H1 (cell line): ENCODE results near the gene STEAP4. TPM values are rescaled to one million over a fixed set of nuclear protein-coding genes. Genes with fewer than 3 reads are reported as not detected.

Source experiments
- CTCF ChIA-PET: fragments of 300-600 bp; sonication (Branson Sonifier 250); formaldehyde crosslinking; loops from one replicate; lab custom pipeline; 2021; ENCODE audit not compliant: partially characterized antibody; lab: Charles Lee
- POLR2A ChIA-PET: fragments of 300-600 bp; sonication (Branson Sonifier 250); formaldehyde crosslinking; loops from one replicate; lab custom pipeline; 2021; ENCODE audit warnings: inconsistent platforms; ENCODE audit not compliant: partially characterized antibody; lab: Charles Lee
- DNase-seq, 2 experiments: peaks; one replicate each; pipeline versions ENCODE4 v3.0.0 to v3.0.0-alpha.2; 2010 to 2022; ENCODE audit warnings: low spot score in 2 of 2, low read depth in 1 of 2, mixed read lengths in 1 of 2
- FAIRE-seq: peaks from 2 replicates; lab custom pipeline; 2011; peaks lifted over from hg19 to GRCh38; lab: Jason Lieb, UNC
- H2AFZ ChIP-seq: 2 replicates; pipeline ENCODE4 v1.8.1; 2012; ENCODE audit warnings: low read length, inconsistent platforms
- H2AK5ac ChIP-seq: 2 replicates; pipeline ENCODE4 v1.6.1; 2013; ENCODE audit warnings: low read depth, low read length
- H2BK120ac ChIP-seq: replicated peaks from 2 replicates; pipeline ENCODE3; 2013; ENCODE audit warnings: low read depth, low read length, inconsistent platforms
- H2BK12ac ChIP-seq: 2 replicates; pipeline ENCODE4 v1.6.1; 2013; ENCODE audit warnings: low read depth, low read length
- H2BK15ac ChIP-seq: 2 replicates; pipeline ENCODE4 v1.6.1; 2013; ENCODE audit warnings: low read length
- H2BK20ac ChIP-seq: 2 replicates; pipeline ENCODE4 v1.6.1; 2013; ENCODE audit warnings: low read length
- H2BK5ac ChIP-seq: 2 replicates; pipeline ENCODE4 v1.6.1; 2013; ENCODE audit warnings: low read depth, low read length
- H3K14ac ChIP-seq: 2 replicates; pipeline ENCODE4 v1.6.1; 2013; ENCODE audit warnings: inconsistent platforms; ENCODE audit not compliant: insufficient read length
- H3K18ac ChIP-seq: 2 replicates; pipeline ENCODE4 v1.6.1; 2013; ENCODE audit warnings: low read length; ENCODE audit errors: extremely low read depth
- H3K23ac ChIP-seq: 2 replicates; pipeline ENCODE4 v1.6.1; 2013; ENCODE audit warnings: inconsistent platforms; ENCODE audit not compliant: insufficient read length
- H3K23me2 ChIP-seq: 2 replicates; pipeline ENCODE4 v1.6.1; 2013; ENCODE audit warnings: low read depth, low read length
- H3K27ac ChIP-seq: 2 replicates; pipeline ENCODE4 v1.6.1; 2011; ENCODE audit warnings: low read depth, low read length, inconsistent platforms
- H3K27me3 ChIP-seq, 4 experiments: replicated peaks in 1 of 4; 1 replicate in 1 of 4; 2 replicates in 3 of 4; pipeline versions ENCODE4 v1.6.1 to v1.8.1; 2011 to 2013; ENCODE audit warnings: low read length in 3 of 4, mild to moderate bottlenecking in 3 of 4, inconsistent platforms in 2 of 4, mixed read lengths in 2 of 4, moderate library complexity in 1 of 4; ENCODE audit not compliant: control insufficient read depth in 3 of 4, insufficient read depth in 3 of 4; ENCODE audit errors: extremely low read depth in 1 of 4
- H3K36me3 ChIP-seq, 4 experiments: 2 replicates each; pipeline versions ENCODE4 v1.6.1 to v1.8.1; 2011 to 2013; ENCODE audit warnings: mild to moderate bottlenecking in 4 of 4, low read length in 3 of 4, moderate library complexity in 2 of 4, control low read depth in 1 of 4, inconsistent platforms in 1 of 4; ENCODE audit not compliant: insufficient read depth in 4 of 4, control insufficient read depth in 2 of 4
- H3K4ac ChIP-seq: replicated peaks from 2 replicates; pipeline ENCODE3; 2013; ENCODE audit warnings: low read length, low read depth, mixed read lengths, inconsistent platforms; ENCODE audit not compliant: insufficient read length
- H3K4me1 ChIP-seq, 4 experiments: replicated peaks in 1 of 4; 1 replicate in 1 of 4; 2 replicates in 3 of 4; pipeline versions ENCODE4 v1.6.1 to v1.8.1; 2011 to 2013; ENCODE audit warnings: low read length in 3 of 4, inconsistent platforms in 2 of 4, mixed read lengths in 1 of 4; ENCODE audit not compliant: insufficient read depth in 4 of 4, control insufficient read depth in 3 of 4
- H3K4me2 ChIP-seq, 2 experiments: 2 replicates each; pipeline versions ENCODE4 v1.6.1 to v1.8.1; 2011 to 2013; ENCODE audit warnings: low read depth in 2 of 2, low read length in 2 of 2, control low read depth in 1 of 2, inconsistent platforms in 1 of 2, mild to moderate bottlenecking in 1 of 2; ENCODE audit not compliant: insufficient read depth in 1 of 2
- H3K4me3 ChIP-seq, 4 experiments: fragments of 200-600, 300-600 bp in 1 of 4; sonication (generic), shearing (Covaris generic), sonication (Bioruptor Twin) in 1 of 4; 2 replicates each; pipeline versions ENCODE4 v1.5.1 to v1.8.1; 2011 to 2016; ENCODE audit warnings: low read length in 4 of 4, low read depth in 3 of 4, control low read depth in 2 of 4, inconsistent platforms in 2 of 4, mild to moderate bottlenecking in 2 of 4, mixed read lengths in 1 of 4, moderate library complexity in 1 of 4; ENCODE audit not compliant: insufficient read depth in 2 of 4; ENCODE audit errors: extremely low read depth in 1 of 4
- H3K56ac ChIP-seq: replicated peaks from 2 replicates; pipeline ENCODE3; 2013; ENCODE audit warnings: low read depth, mild to moderate bottlenecking, mixed read lengths, low read length, inconsistent platforms; ENCODE audit not compliant: insufficient read length
- H3K79me1 ChIP-seq: 2 replicates; pipeline ENCODE4 v1.6.1; 2013; ENCODE audit warnings: low read depth, low read length, control low read depth
- H3K79me2 ChIP-seq, 2 experiments: 2 replicates each; pipeline versions ENCODE4 v1.6.1 to v1.8.1; 2012 to 2013; ENCODE audit warnings: low read length in 2 of 2, mild to moderate bottlenecking in 2 of 2, inconsistent platforms in 1 of 2; ENCODE audit not compliant: insufficient read depth in 2 of 2, control insufficient read depth in 1 of 2
- H3K9ac ChIP-seq, 4 experiments: replicated peaks in 1 of 4; 1 replicate in 1 of 4; 2 replicates in 3 of 4; pipeline versions ENCODE4 v1.6.1 to v1.8.1; 2011 to 2013; ENCODE audit warnings: low read depth in 3 of 4, low read length in 3 of 4, control low read depth in 2 of 4, mild to moderate bottlenecking in 2 of 4, moderate library complexity in 2 of 4, inconsistent platforms in 1 of 4; ENCODE audit errors: extremely low read depth in 1 of 4
- H3K9me3 ChIP-seq, 2 experiments: 2 replicates each; pipeline versions ENCODE4 v1.6.1 to v1.8.1; 2012 to 2013; ENCODE audit warnings: mild to moderate bottlenecking in 2 of 2, moderate library complexity in 2 of 2, control low read depth in 1 of 2, inconsistent platforms in 1 of 2, low read depth in 1 of 2, low read length in 1 of 2, mixed read lengths in 1 of 2; ENCODE audit not compliant: insufficient read depth in 2 of 2
- H4K20me1 ChIP-seq, 2 experiments: replicated peaks in 1 of 2; 2 replicates each; pipeline versions ENCODE3 to v1.8.1; 2011 to 2013; ENCODE audit warnings: inconsistent platforms in 2 of 2, low read length in 2 of 2, mild to moderate bottlenecking in 1 of 2; ENCODE audit not compliant: insufficient read depth in 2 of 2, control insufficient read depth in 1 of 2
- H4K5ac ChIP-seq: 2 replicates; pipeline ENCODE4 v1.6.1; 2013; ENCODE audit warnings: low read length, low read depth, mixed read lengths, inconsistent platforms; ENCODE audit not compliant: insufficient read length
- H4K8ac ChIP-seq: 2 replicates; pipeline ENCODE4 v1.8.0; 2013; ENCODE audit warnings: mild to moderate bottlenecking, moderate library complexity, low read length, inconsistent platforms; ENCODE audit not compliant: insufficient read depth; ENCODE audit errors: extremely low read depth
- H4K91ac ChIP-seq: replicated peaks from 2 replicates; pipeline ENCODE3; 2013; ENCODE audit warnings: low read length, mixed read lengths, inconsistent platforms; ENCODE audit not compliant: insufficient read length
- E2F6 ChIP-seq: IDR thresholded peaks from 2 replicates; pipeline ENCODE4 v1.6.1; 2012; ENCODE audit warnings: inconsistent platforms
- EGR1 ChIP-seq: IDR thresholded peaks from 2 replicates; pipeline ENCODE4 v1.6.1; 2011; ENCODE audit warnings: low read depth, low read length, borderline replicate concordance
- EP300 ChIP-seq, 2 experiments: IDR thresholded peaks; 1 replicate in 1 of 2; 2 replicates in 1 of 2; pipeline ENCODE4 v1.6.1; 2011 to 2012; ENCODE audit warnings: low read depth in 2 of 2, low read length in 2 of 2, mild to moderate bottlenecking in 2 of 2, borderline replicate concordance in 1 of 2, inconsistent platforms in 1 of 2, moderate library complexity in 1 of 2
- EZH2 ChIP-seq: fragments of 200-600 bp; sonication (generic); IDR thresholded peaks from 2 replicates; pipeline ENCODE4 v1.7.1; 2012; ENCODE audit warnings: low read depth, mild to moderate bottlenecking, moderate library complexity, low read length, inconsistent platforms; ENCODE audit not compliant: severe bottlenecking
- GABPA ChIP-seq: IDR thresholded peaks from 2 replicates; pipeline ENCODE4 v1.6.1; 2011; ENCODE audit warnings: mild to moderate bottlenecking, low read length, moderate library complexity, borderline replicate concordance; ENCODE audit not compliant: insufficient read depth
- GTF2F1 ChIP-seq: IDR thresholded peaks from 2 replicates; pipeline ENCODE4 v1.6.1; 2012; ENCODE audit warnings: low read depth, low read length, improper control_type of control experiment, borderline replicate concordance
- HDAC6 ChIP-seq: IDR thresholded peaks from one replicate; pipeline ENCODE4 v1.7.1; 2012; ENCODE audit warnings: low read depth, mild to moderate bottlenecking, inconsistent platforms, low read length, moderate library complexity
- NRF1 ChIP-seq: IDR thresholded peaks from 2 replicates; pipeline ENCODE4 v1.6.1; 2011; ENCODE audit warnings: mild to moderate bottlenecking, low read depth, low read length, improper control_type of control experiment
- RAD21 ChIP-seq, 2 experiments: IDR thresholded peaks in 1 of 2; conservative IDR thresholded peaks in 1 of 2; 2 replicates each; pipeline ENCODE4 v1.6.1; 2011; ENCODE audit warnings: low read depth in 2 of 2, low read length in 2 of 2, improper control_type of control experiment in 1 of 2, inconsistent platforms in 1 of 2, mild to moderate bottlenecking in 1 of 2, moderate library complexity in 1 of 2
- RFX5 ChIP-seq: IDR thresholded peaks from 2 replicates; pipeline ENCODE4 v1.6.1; 2011; ENCODE audit warnings: low read depth, low read length, improper control_type of control experiment, borderline replicate concordance
- RXRA ChIP-seq: IDR thresholded peaks from 2 replicates; pipeline ENCODE4 v1.6.1; 2011; ENCODE audit warnings: low read depth, mild to moderate bottlenecking, low read length, moderate library complexity; ENCODE audit not compliant: insufficient read depth
- SIRT6 ChIP-seq: IDR thresholded peaks from one replicate; pipeline ENCODE4 v1.7.1; 2012; ENCODE audit warnings: low read length, inconsistent platforms
- ZNF274 ChIP-seq: IDR thresholded peaks from 2 replicates; pipeline ENCODE4 v1.7.0; 2012; ENCODE audit warnings: low read length, borderline replicate concordance; ENCODE audit errors: extremely low read depth
- WGBS, 2 experiments: shearing (Covaris generic) in 1 of 2; methylation state at CpG; one replicate each; pipeline versions ENCODE4 v1.1.6 to v1.1.7; 2013 to 2015; ENCODE audit warnings: low lambda C conversion rate in 2 of 2, mixed read lengths in 2 of 2, inconsistent platforms in 1 of 2, low coverage in 1 of 2, missing lambda C conversion rate in 1 of 2; ENCODE audit not compliant: insufficient replicate concordance in 2 of 2, insufficient coverage in 1 of 2, insufficient read length in 1 of 2; ENCODE audit errors: extremely low coverage in 1 of 2, missing lambda C conversion rate in 1 of 2; 5-methylcytosine and 5-hydroxymethylcytosine counted together
- polyA plus RNA-seq, 7 experiments: library from polyadenylated mRNA; depleted of rRNA in 3 of 7; stranded (reverse) in 5 of 7; unstranded in 2 of 7; fragments of >200 nt in 5 of 7; fragments of 200-250 nt in 2 of 7; gene quantifications; 1 replicate in 5 of 7; 2 replicates in 1 of 7; 4 replicates in 1 of 7; pipeline versions ENCODE4 v1.2.1 to v1.2.3, GENCODE V29; 2011 to 2013; ENCODE audit warnings: missing spikeins in 2 of 7, mixed read lengths in 2 of 7
- total RNA-seq: library from RNA; stranded (reverse); fragmentation: NEBNext Ultra II Directional; extraction: Animal tissue kit (Norgen Biotek cat#: 25700); gene quantifications from 2 replicates; pipeline ENCODE4 v1.2.1, GENCODE V29; 2021

Gene STEAP4
- total and polyA plus RNA-seq, 2 of the 8 experiments (the other 6 are each of a cell fraction or from before 2014, with no cell fraction given) = under 0.01 TPM; not detected in 1

GRCh38 chr7:88311675-88312036, 5.0 kb upstream of the STEAP4 start:
- H3K18ac ChIP-seq = no peak overlapping the region
- no peak overlapping the region for H2AK5ac ChIP-seq
- H4K91ac ChIP-seq = no peak overlapping the region
- FAIRE-seq (no peak), DNase-seq (no peak)
- H3K79me1 ChIP-seq = no peaks in the 10 kb centered on the region
- no peak overlapping the region for H2BK120ac ChIP-seq
- H3K4ac ChIP-seq = no peak overlapping the region
- H3K9ac ChIP-seq = no peak overlapping the region
- no peaks in the 10 kb centered on the region for H3K79me2 ChIP-seq
- no peak overlapping the region for H4K5ac ChIP-seq
- no peaks in the 10 kb centered on the region; a peak in 1 of 4 replicates for H3K9me3 ChIP-seq
- ChIA-PET CTCF (interaction anchor here (0.6 to 0.9 kb wide), 2 partner anchors 35 to 1459 kb away, joined by 3 read pairs; no protein-coding TSS in a partner anchor), POLR2A (no interaction called here)
- H2AFZ ChIP-seq = no peak overlapping the region
- H3K4me2 ChIP-seq = no peak overlapping the region
- H3K56ac ChIP-seq = no peak overlapping the region
- H3K27me3 ChIP-seq = peaks cover 0 to 8% (median 5%) of the 10 kb centered on the region in 4 experiments; a peak in 5 of 7 replicates
- peaks cover 3% of the 10 kb centered on the region; the same call in 1 of the 2 replicates for H3K23me2 ChIP-seq
- H2BK12ac ChIP-seq = no peak overlapping the region
- H2BK15ac ChIP-seq = no peak overlapping the region
- no peak overlapping the region for H4K8ac ChIP-seq
- H3K4me3 ChIP-seq = no peak overlapping the region
- H3K36me3 ChIP-seq = no peaks in the 10 kb centered on the region
- peaks cover 0 to 2% (median under 1%) of the 10 kb centered on the region in 4 experiments; a peak in 2 of 7 replicates for H3K4me1 ChIP-seq
- 86% methylated on average over 1 of the region's 1 CpG; no CpG with 5 or more reads in 1 of the 2 experiments for WGBS, 2 experiments
- H3K27ac ChIP-seq = no peak overlapping the region
- no peaks in the 10 kb centered on the region for H4K20me1 ChIP-seq
- H2BK5ac ChIP-seq = no peak overlapping the region
- no peak overlapping the region for H3K14ac ChIP-seq
- H3K23ac ChIP-seq = no peak overlapping the region
- H2BK20ac ChIP-seq = no peak overlapping the region
- TF ChIP-seq RAD21 (IDR thresholded peaks at IDR 0.05 in 1 of 2, conservative IDR thresholded peaks at IDR 0.05 in 1 of 2; ENCODE audit: low read depth in 2 of 2, low read length in 2 of 2) = no peak
- no peak for TF ChIP-seq GTF2F1
- TF ChIP-seq EP300 (IDR thresholded peaks at IDR 0.05; ENCODE audit: borderline replicate concordance in 1 of 2, low read depth in 2 of 2, low read length in 2 of 2) = no peak
- no peak for TF ChIP-seq RFX5
- no peak for TF ChIP-seq EZH2
- no peak for TF ChIP-seq E2F6
- TF ChIP-seq SIRT6 = no peak
- TF ChIP-seq HDAC6 = no peak
- no peak for TF ChIP-seq GABPA
- no peak for TF ChIP-seq RXRA
- no peak for TF ChIP-seq EGR1
- no peak for TF ChIP-seq NRF1
- TF ChIP-seq ZNF274 = no peak
